ENCODE measurements around the gene OSGIN1. TPM values are rescaled to one million over a fixed set of nuclear protein-coding genes. Genes with fewer than 3 reads are reported as not detected.

Gene OSGIN1
- polyA plus RNA-seq, 1 donor from 2014 or later = 2.1 TPM

- Histone ChIP-seq H3K79me2 (replicated peaks; ENCODE audit: insufficient read depth, low read length) (no peaks in the 10 kb centered on the region), H3F3A (ENCODE audit: insufficient read depth, low read length, poor library complexity, severe bottlenecking) (no peaks in the 10 kb centered on the region), H3K36me3 (ENCODE audit: insufficient read depth, low read length) (no peaks in the 10 kb centered on the region), H2AFZ (ENCODE audit: low read depth, low read length) (no peak overlapping the region), H4K20me1 (ENCODE audit: insufficient read depth) (no peaks in the 10 kb centered on the region), H3K4me2 (ENCODE audit: low read length) (no peak overlapping the region), H3K27me3 (ENCODE audit: insufficient read depth, low read depth, low read length) (no peaks in the 10 kb centered on the region), H3K27ac (ENCODE audit: low read length) (no peak overlapping the region), H3K4me3 (ENCODE audit: low read length) (no peak overlapping the region), H3K9ac (ENCODE audit: low read length) (no peak overlapping the region), H3K9me2 (ENCODE audit: insufficient read depth, low read length) (no peaks in the 10 kb centered on the region), H3K9me3 (ENCODE audit: low read length) (no peaks in the 10 kb centered on the region)
- TF ChIP-seq SMC3 (conservative IDR thresholded peaks at IDR 0.05; ENCODE audit: poor library complexity) = no peak
- no peak for TF ChIP-seq RAD21 (conservative IDR thresholded peaks at IDR 0.05)
- no peak for TF ChIP-seq MXI1 (conservative IDR thresholded peaks at IDR 0.05; ENCODE audit: poor library complexity, severe bottlenecking)
- no peak for TF ChIP-seq EP300 (conservative IDR thresholded peaks at IDR 0.05; ENCODE audit: poor library complexity, severe bottlenecking)
- TF ChIP-seq REST (IDR thresholded peaks at IDR 0.05; ENCODE audit: borderline replicate concordance) = no peak
These were observed 10.1 kb upstream of the OSGIN1 start for GRCh38 chr16:83942815-83943515.

- no peak overlapping the region for H3K9ac ChIP-seq (ENCODE audit: low read length)
- no peaks in the 10 kb centered on the region for H3F3A ChIP-seq (ENCODE audit: insufficient read depth, low read length, poor library complexity, severe bottlenecking)
- H3K27ac ChIP-seq (ENCODE audit: low read length) = no peak overlapping the region
- H3K4me2 ChIP-seq (ENCODE audit: low read length) = no peak overlapping the region
- no peaks in the 10 kb centered on the region for H3K9me2 ChIP-seq (ENCODE audit: insufficient read depth, low read length)
- no peak overlapping the region for H2AFZ ChIP-seq (ENCODE audit: low read depth, low read length)
- no peaks in the 10 kb centered on the region for H4K20me1 ChIP-seq (ENCODE audit: insufficient read depth)
- H3K9me3 ChIP-seq (ENCODE audit: low read length) = no peaks in the 10 kb centered on the region
- TF ChIP-seq REST (IDR thresholded peaks at IDR 0.05; ENCODE audit: borderline replicate concordance) (no peak), POLR2AphosphoS5 (IDR thresholded peaks at IDR 0.05) (no peak), SMC3 (conservative IDR thresholded peaks at IDR 0.05; ENCODE audit: poor library complexity) (no peak), CTCF (IDR thresholded peaks at IDR 0.05; ENCODE audit: poor library complexity, severe bottlenecking) (no peak), MXI1 (conservative IDR thresholded peaks at IDR 0.05; ENCODE audit: poor library complexity, severe bottlenecking) (no peak), TAF1 (IDR thresholded peaks at IDR 0.05; ENCODE audit: low read depth) (no peak), EP300 (conservative IDR thresholded peaks at IDR 0.05; ENCODE audit: poor library complexity, severe bottlenecking) (no peak), RAD21 (conservative IDR thresholded peaks at IDR 0.05) (no peak), EZH2 (IDR thresholded peaks at IDR 0.05; ENCODE audit: borderline replicate concordance, insufficient read depth, low read length, poor library complexity, severe bottlenecking) (no peak)
- H3K79me2 ChIP-seq (replicated peaks; ENCODE audit: insufficient read depth, low read length) = no peaks in the 10 kb centered on the region
- no peaks in the 10 kb centered on the region for H3K27me3 ChIP-seq (ENCODE audit: insufficient read depth, low read depth, low read length)
- H3K4me3 ChIP-seq (ENCODE audit: low read length) = no peak overlapping the region
- H3K36me3 ChIP-seq (ENCODE audit: insufficient read depth, low read length) = no peaks in the 10 kb centered on the region
These were observed 9.5 kb upstream of the OSGIN1 start for GRCh38 chr16:83943516-83944050.
